ENCODE data around the gene SEPTIN7.
"Not testable (repeated sequence)": the region's sequence is repeated elsewhere in the genome, so short reads cannot be mapped to it uniquely, and the experiment has no call there.

SEPTIN7 gene

DNA sequence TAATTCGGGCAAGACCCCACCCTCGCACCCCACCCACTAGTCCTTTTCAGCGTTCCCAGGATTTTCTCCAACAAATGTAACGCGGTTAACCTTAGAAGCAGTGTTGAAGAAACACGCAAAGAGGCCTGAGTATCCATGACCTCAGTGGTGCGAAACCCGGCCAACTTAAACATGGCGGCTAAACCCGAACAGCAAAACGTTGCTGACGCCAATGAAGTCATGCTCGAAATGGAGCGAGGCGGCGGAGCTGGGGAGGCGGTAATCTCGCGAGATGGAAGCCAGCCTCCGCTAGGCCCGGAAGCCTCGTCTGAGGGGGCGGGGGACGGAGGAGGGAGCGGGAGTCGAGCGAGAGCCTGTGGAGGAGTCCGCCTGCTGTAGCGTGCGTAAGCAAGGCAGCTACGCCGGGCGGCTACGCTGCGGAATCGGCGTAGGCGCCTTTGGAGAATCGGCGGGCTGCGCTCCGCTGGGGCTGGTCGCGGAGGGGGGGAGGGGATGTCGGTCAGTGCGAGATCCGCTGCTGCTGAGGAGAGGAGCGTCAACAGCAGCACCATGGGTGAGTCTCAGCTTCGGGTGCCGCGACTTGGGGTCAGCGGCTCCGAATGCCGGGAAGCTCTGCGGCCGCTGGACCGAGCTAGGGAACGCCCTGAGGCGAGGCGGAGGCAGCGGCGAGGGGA lies at the start of gene SEPTIN7:
Gene SEPTIN7, plus strand, starts transcription at position 340 of the 674 bp plus-strand sequence. Its CDS starts 153 bp downstream, at position 493.
- Mint-ChIP-seq H3K4me1 (ENCODE audit: low read depth) (peaks cover 48% of the 10 kb centered on the region), H3K27me3 (no peaks in the 10 kb centered on the region), H3K4me3 (peak within 1 kb of the TSS; percentile 98), H3K36me3 (ENCODE audit: low read depth) (peaks cover 20% of the 10 kb centered on the region), H3K9me3 (no peaks in the 10 kb centered on the region), H3K27ac (peak within 1 kb of the TSS; percentile 86)
- intact Hi-C loops (cut with micrococcal nuclease) = loop anchor here (1.0 to 10.0 kb wide), 3 partner anchors 72 to 107 kb away; no protein-coding TSS in a partner anchor

GRCh38 chr7:35752742-35753141 lies 48.1 kb upstream of the SEPTIN7 start:
- Mint-ChIP-seq H3K9me3 (no peaks in the 10 kb centered on the region), H3K36me3 (ENCODE audit: low read depth) (no peaks in the 10 kb centered on the region), H3K27me3 (no peaks in the 10 kb centered on the region), H3K4me3 (no peak overlapping the region), H3K4me1 (ENCODE audit: low read depth) (no peaks in the 10 kb centered on the region), H3K27ac (no peak overlapping the region)
- intact Hi-C loops (cut with micrococcal nuclease) = no loop called here

- Mint-ChIP-seq H3K4me3 (no peak overlapping the region), H3K4me1 (ENCODE audit: low read depth) (peaks cover 6% of the 10 kb centered on the region), H3K36me3 (ENCODE audit: low read depth) (no peaks in the 10 kb centered on the region), H3K27me3 (no peaks in the 10 kb centered on the region), H3K27ac (no peak overlapping the region), H3K9me3 (no peaks in the 10 kb centered on the region)
- intact Hi-C loops (cut with micrococcal nuclease) = no loop called here
Measured at GRCh38 chr7:35753761-35754603, 46.9 kb upstream of the SEPTIN7 start.

- intact Hi-C loops (cut with micrococcal nuclease) = no loop called here
- peaks cover 6% of the 10 kb centered on the region for H3K4me1 Mint-ChIP-seq (ENCODE audit: low read depth)
- no peaks in the 10 kb centered on the region for H3K27me3 Mint-ChIP-seq
- H3K36me3 Mint-ChIP-seq (ENCODE audit: low read depth) = no peaks in the 10 kb centered on the region
- H3K27ac Mint-ChIP-seq = no peak overlapping the region
- no peaks in the 10 kb centered on the region for H3K9me3 Mint-ChIP-seq
- H3K4me3 Mint-ChIP-seq = no peak overlapping the region
Measured at GRCh38 chr7:35754741-35755140, 46.1 kb upstream of the SEPTIN7 start.

DNA sequence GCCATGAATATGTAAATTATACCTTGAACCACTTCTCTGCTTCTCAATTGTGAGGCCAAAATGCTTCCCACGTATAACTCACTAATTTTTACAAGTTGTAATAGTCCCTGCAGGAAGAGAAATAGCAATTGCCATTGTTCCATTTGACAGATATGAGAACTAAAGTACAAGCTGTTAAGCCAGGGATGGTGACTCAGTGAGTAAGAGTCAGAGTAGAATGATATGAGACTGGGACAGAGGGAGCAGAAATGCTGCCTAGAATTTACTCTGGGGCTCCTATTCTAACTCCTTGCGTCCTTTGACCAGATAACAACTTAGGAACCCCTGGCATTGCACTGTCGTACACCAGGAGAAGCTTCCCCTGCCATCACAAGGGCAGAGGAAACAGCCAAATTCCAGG lies 45.1 kb upstream of the SEPTIN7 start:
- Mint-ChIP-seq H3K27me3 (no peaks in the 10 kb centered on the region), H3K4me3 (no peak overlapping the region), H3K36me3 (ENCODE audit: low read depth) (no peaks in the 10 kb centered on the region), H3K4me1 (ENCODE audit: low read depth) (peaks cover 6% of the 10 kb centered on the region), H3K27ac (no peak overlapping the region), H3K9me3 (no peaks in the 10 kb centered on the region)
- intact Hi-C loops (cut with micrococcal nuclease) = no loop called here

DNA sequence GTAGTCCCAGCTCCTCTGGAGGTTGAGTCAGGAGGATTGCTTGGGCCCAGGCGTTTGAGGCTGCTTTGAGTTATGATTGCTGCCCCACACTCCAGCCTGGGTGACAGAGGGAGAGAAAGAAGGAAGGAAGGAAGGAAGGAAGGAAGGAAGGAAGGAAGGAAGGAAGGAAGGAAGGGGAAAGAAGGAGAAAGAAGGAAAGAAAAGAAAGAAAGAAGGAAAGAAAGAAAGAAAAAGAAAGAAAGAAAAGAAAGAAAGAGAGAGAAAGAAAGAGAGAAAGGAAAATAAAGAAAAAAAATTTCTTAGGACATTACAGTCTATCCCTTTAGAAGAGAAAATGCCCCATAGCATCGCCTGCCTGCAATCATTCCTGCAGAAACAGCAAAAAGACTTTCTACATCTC lies 44.4 kb upstream of the SEPTIN7 start:
- H3K4me3 Mint-ChIP-seq; H3K9me3 Mint-ChIP-seq; intact Hi-C loops (cut with micrococcal nuclease); H3K27me3 Mint-ChIP-seq; H3K36me3 Mint-ChIP-seq (ENCODE audit: low read depth); H3K4me1 Mint-ChIP-seq (ENCODE audit: low read depth): not testable (repeated sequence)
- peak overlapping the region; percentile 4 for H3K27ac Mint-ChIP-seq

DNA sequence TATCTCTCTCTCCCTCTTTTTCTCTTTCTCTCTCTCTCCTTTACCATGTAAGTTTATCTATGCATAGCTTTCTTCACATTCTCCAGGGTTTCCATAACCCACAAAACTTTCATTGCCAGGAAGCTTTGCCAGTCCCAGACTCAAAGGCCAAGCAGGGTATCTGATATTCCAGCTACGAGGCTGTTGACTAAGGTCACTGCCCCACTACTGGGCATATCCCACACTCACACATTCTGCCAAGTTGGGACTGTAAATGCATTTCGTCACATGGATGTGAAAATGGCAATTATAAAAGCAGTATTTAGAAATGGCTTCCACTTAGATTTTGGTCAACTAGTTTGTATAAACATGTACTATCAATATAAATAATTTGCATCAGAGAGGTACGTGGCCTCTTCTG lies 43.3 kb upstream of the SEPTIN7 start:
- no peaks in the 10 kb centered on the region for H3K36me3 Mint-ChIP-seq (ENCODE audit: low read depth)
- intact Hi-C loops (cut with micrococcal nuclease) = no loop called here
- H3K27ac Mint-ChIP-seq = peak overlapping the region; percentile 7
- no peaks in the 10 kb centered on the region for H3K27me3 Mint-ChIP-seq
- H3K4me3 Mint-ChIP-seq = no peak overlapping the region
- no peaks in the 10 kb centered on the region for H3K9me3 Mint-ChIP-seq
- peaks cover 6% of the 10 kb centered on the region for H3K4me1 Mint-ChIP-seq (ENCODE audit: low read depth)

DNA sequence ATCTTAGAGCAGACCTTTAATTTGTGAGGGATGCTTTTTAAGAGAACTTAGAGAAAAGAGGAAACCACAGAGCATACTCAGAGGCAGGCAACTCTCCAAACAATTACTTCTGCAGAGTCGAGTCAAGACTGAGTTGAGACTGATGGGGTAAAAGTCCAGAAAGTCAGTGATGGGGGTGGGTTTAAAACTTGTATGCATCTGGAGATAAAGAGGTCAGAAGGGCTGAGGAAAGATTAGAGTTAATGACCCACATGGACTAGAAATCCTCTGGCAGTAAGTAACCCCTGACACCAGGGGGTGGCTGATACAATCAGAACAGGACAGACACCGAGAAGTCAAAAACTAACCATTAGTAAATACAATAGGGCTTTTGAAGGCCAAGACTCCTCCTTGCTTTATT lies 42.4 kb upstream of the SEPTIN7 start:
- H3K4me1 Mint-ChIP-seq (ENCODE audit: low read depth) = peaks cover 6% of the 10 kb centered on the region
- no peaks in the 10 kb centered on the region for H3K36me3 Mint-ChIP-seq (ENCODE audit: low read depth)
- no peak overlapping the region for H3K4me3 Mint-ChIP-seq
- no peaks in the 10 kb centered on the region for H3K9me3 Mint-ChIP-seq
- H3K27me3 Mint-ChIP-seq = peaks cover 3% of the 10 kb centered on the region
- no peak overlapping the region for H3K27ac Mint-ChIP-seq
- intact Hi-C loops (cut with micrococcal nuclease) = no loop called here

- intact Hi-C loops (cut with micrococcal nuclease) = no loop called here
- no peak overlapping the region for H3K27ac Mint-ChIP-seq
- no peak overlapping the region for H3K4me3 Mint-ChIP-seq
Measured at GRCh38 chr7:35760143-35760745, 40.6 kb upstream of the SEPTIN7 start.

GRCh38 chr7:35761871-35762677 lies 38.8 kb upstream of the SEPTIN7 start:
- H3K36me3 Mint-ChIP-seq (ENCODE audit: low read depth) = no peaks in the 10 kb centered on the region
- H3K9me3 Mint-ChIP-seq = no peaks in the 10 kb centered on the region
- H3K27me3 Mint-ChIP-seq = peaks cover 3% of the 10 kb centered on the region
- intact Hi-C loops (cut with micrococcal nuclease) = no loop called here
- H3K4me3 Mint-ChIP-seq = no peak overlapping the region
- peaks cover 6% of the 10 kb centered on the region for H3K4me1 Mint-ChIP-seq (ENCODE audit: low read depth)
- H3K27ac Mint-ChIP-seq = no peak overlapping the region

More at GRCh38 chr7:35760143-35760745, 40.6 kb upstream of the SEPTIN7 start:
- H3K9me3 Mint-ChIP-seq = no peaks in the 10 kb centered on the region
- peaks cover 6% of the 10 kb centered on the region for H3K4me1 Mint-ChIP-seq (ENCODE audit: low read depth)
- no peaks in the 10 kb centered on the region for H3K36me3 Mint-ChIP-seq (ENCODE audit: low read depth)
- H3K27me3 Mint-ChIP-seq = peaks cover 3% of the 10 kb centered on the region

DNA sequence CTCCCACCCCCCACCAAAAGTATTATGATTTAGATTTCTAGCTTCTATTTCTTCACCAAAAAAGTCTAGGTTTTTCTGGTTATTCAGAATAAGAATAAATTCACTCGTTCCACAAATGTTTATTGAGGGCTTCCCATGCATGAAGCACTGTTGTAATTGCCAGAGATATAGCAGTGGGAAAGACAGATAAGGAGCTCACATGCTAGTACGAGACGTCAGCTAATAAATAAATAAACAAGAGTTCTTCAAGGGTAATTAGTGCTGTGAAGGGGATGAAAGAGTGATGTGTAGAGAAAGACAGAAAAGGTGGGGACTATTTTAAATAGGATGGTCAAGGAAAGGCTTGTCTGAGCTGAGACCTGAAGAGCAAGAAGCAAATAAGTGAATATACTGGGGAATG lies 38.1 kb upstream of the SEPTIN7 start:
- H3K27me3 Mint-ChIP-seq = peaks cover 3% of the 10 kb centered on the region
- peaks cover 6% of the 10 kb centered on the region for H3K4me1 Mint-ChIP-seq (ENCODE audit: low read depth)
- no peaks in the 10 kb centered on the region for H3K9me3 Mint-ChIP-seq
- H3K36me3 Mint-ChIP-seq (ENCODE audit: low read depth) = no peaks in the 10 kb centered on the region
- no peak overlapping the region for H3K27ac Mint-ChIP-seq
- intact Hi-C loops (cut with micrococcal nuclease) = no loop called here
- H3K4me3 Mint-ChIP-seq = no peak overlapping the region

GRCh38 chr7:35768346-35768745 lies 32.5 kb upstream of the SEPTIN7 start:
- no peak overlapping the region for H3K27ac Mint-ChIP-seq
- H3K4me3 Mint-ChIP-seq = no peak overlapping the region
- peaks cover 5% of the 10 kb centered on the region for H3K4me1 Mint-ChIP-seq (ENCODE audit: low read depth)
- no peaks in the 10 kb centered on the region for H3K36me3 Mint-ChIP-seq (ENCODE audit: low read depth)
- H3K27me3 Mint-ChIP-seq = no peaks in the 10 kb centered on the region
- intact Hi-C loops (cut with micrococcal nuclease) = no loop called here
- H3K9me3 Mint-ChIP-seq = no peaks in the 10 kb centered on the region

GRCh38 chr7:35771776-35772175 lies 29.1 kb upstream of the SEPTIN7 start:
- intact Hi-C loops (cut with micrococcal nuclease) = no loop called here
- H3K4me1 Mint-ChIP-seq (ENCODE audit: low read depth) = peaks cover 5% of the 10 kb centered on the region
- no peaks in the 10 kb centered on the region for H3K9me3 Mint-ChIP-seq
- no peak overlapping the region for H3K4me3 Mint-ChIP-seq
- no peaks in the 10 kb centered on the region for H3K36me3 Mint-ChIP-seq (ENCODE audit: low read depth)
- no peak overlapping the region for H3K27ac Mint-ChIP-seq
- H3K27me3 Mint-ChIP-seq = no peaks in the 10 kb centered on the region
